IMR-90 (cell line): Measurements from ENCODE around the gene PCDHB12. TPM values are rescaled to one million over a fixed set of nuclear protein-coding genes. Genes with fewer than 3 reads are reported as not detected.
"Not testable (repeated sequence)": the region's sequence is repeated elsewhere in the genome, so short reads cannot be mapped to it uniquely, and the experiment has no call there.

ENCODE experiments used
- ATAC-seq: fragments of 200-7000 bp; cut with Tn5 transposase; 2 replicates; pipeline ENCODE4 v1.9.1; 2020; ENCODE audit warnings: low read depth, mild to moderate bottlenecking, moderate library complexity
- BruUV-seq: library from RNA; stranded (reverse); fragments of 400-500 nt; replicated peaks from 2 replicates; lab custom pipeline; 2021; lab: Mats Ljungman, UMichigan
- CTCF ChIA-PET: fragments of 300-600 bp; formaldehyde crosslinking; extraction: SDS; loops from one replicate; lab custom pipeline; 2021; ENCODE audit warnings: antibody characterized with exemption; lab: Yijun Ruan, JAX
- POLR2A ChIA-PET: fragments of 300-600 bp; sonication (Branson Sonifier 250); formaldehyde crosslinking; loops from one replicate; lab custom pipeline; 2022; ENCODE audit warnings: antibody characterized with exemption; ENCODE audit not compliant: unreplicated experiment; lab: Charles Lee
- DNase-seq: peaks from one replicate; pipeline ENCODE4 v3.0.0; 2013
- H2AFZ ChIP-seq: replicated peaks from 2 replicates; pipeline ENCODE3; 2013; ENCODE audit warnings: low read length, mild to moderate bottlenecking; ENCODE audit not compliant: poor library complexity
- H2AK5ac ChIP-seq: 2 replicates; pipeline ENCODE4 v1.6.1; 2013; ENCODE audit warnings: low read depth, low read length, inconsistent platforms
- H2AK9ac ChIP-seq: replicated peaks from 2 replicates; pipeline ENCODE3; 2013; ENCODE audit warnings: mild to moderate bottlenecking, low read depth, low read length, moderate library complexity; ENCODE audit not compliant: poor library complexity
- H2BK120ac ChIP-seq: 2 replicates; pipeline ENCODE4 v1.6.1; 2013; ENCODE audit warnings: low read depth, low read length, inconsistent platforms
- H2BK15ac ChIP-seq: 3 replicates; pipeline ENCODE4 v1.6.1; 2013; ENCODE audit warnings: low read depth, low read length, inconsistent platforms
- H2BK20ac ChIP-seq: 2 replicates; pipeline ENCODE4 v1.6.1; 2013; ENCODE audit warnings: low read depth, mild to moderate bottlenecking, inconsistent platforms, low read length, moderate library complexity
- H2BK5ac ChIP-seq: 2 replicates; pipeline ENCODE4 v1.6.1; 2013; ENCODE audit warnings: mild to moderate bottlenecking, low read depth, low read length, inconsistent platforms; ENCODE audit not compliant: poor library complexity, severe bottlenecking
- H3K14ac ChIP-seq: replicated peaks from 2 replicates; pipeline ENCODE4 v1.6.1; 2013; ENCODE audit warnings: low read depth, low read length, inconsistent platforms
- H3K18ac ChIP-seq: 2 replicates; pipeline ENCODE4 v1.6.1; 2013; ENCODE audit warnings: low read depth, low read length, control low read depth
- H3K23ac ChIP-seq: 2 replicates; pipeline ENCODE4 v1.6.1; 2013; ENCODE audit warnings: low read depth, low read length, inconsistent platforms
- H3K27ac ChIP-seq: 2 replicates; pipeline ENCODE4 v1.5.1; 2013; ENCODE audit warnings: mild to moderate bottlenecking, control low read depth, low read length; ENCODE audit not compliant: insufficient read depth
- H3K27me3 ChIP-seq: 2 replicates; pipeline ENCODE4 v1.6.1; 2013; ENCODE audit warnings: low read length; ENCODE audit not compliant: control insufficient read depth, insufficient read depth
- H3K36me3 ChIP-seq: 2 replicates; pipeline ENCODE4 v1.6.1; 2013; ENCODE audit warnings: low read length, mixed read lengths; ENCODE audit not compliant: control insufficient read depth, insufficient read depth
- H3K4ac ChIP-seq: 2 replicates; pipeline ENCODE4 v1.6.1; 2013; ENCODE audit warnings: low read depth, low read length, inconsistent platforms
- H3K4me1 ChIP-seq: 2 replicates; pipeline ENCODE4 v1.6.1; 2013; ENCODE audit warnings: low read length, mixed read lengths; ENCODE audit not compliant: control insufficient read depth, insufficient read depth
- H3K4me2 ChIP-seq: 2 replicates; pipeline ENCODE4 v1.6.1; 2013; ENCODE audit warnings: low read depth, mild to moderate bottlenecking, control low read depth, low read length, moderate library complexity
- H3K4me3 ChIP-seq: 2 replicates; pipeline ENCODE4 v1.5.1; 2013; ENCODE audit warnings: low read depth, mild to moderate bottlenecking, control low read depth, low read length, moderate library complexity; ENCODE audit not compliant: insufficient read depth
- H3K56ac ChIP-seq: 2 replicates; pipeline ENCODE4 v1.6.1; 2013; ENCODE audit warnings: low read length, inconsistent platforms; ENCODE audit not compliant: insufficient read depth; ENCODE audit errors: extremely low read depth
- H3K79me1 ChIP-seq, 2 experiments: 2 replicates each; pipeline ENCODE4 v1.6.1; 2013; ENCODE audit warnings: low read length in 2 of 2, inconsistent platforms in 1 of 2, low read depth in 1 of 2
- H3K9ac ChIP-seq: 2 replicates; pipeline ENCODE4 v1.6.1; 2013; ENCODE audit warnings: low read depth, low read length, control low read depth
- H3K9me1 ChIP-seq: 2 replicates; pipeline ENCODE4 v1.6.1; 2013; ENCODE audit warnings: low read length, inconsistent platforms; ENCODE audit not compliant: insufficient read depth
- H3K9me3 ChIP-seq: 2 replicates; pipeline ENCODE4 v1.6.1; 2013; ENCODE audit warnings: low read length; ENCODE audit not compliant: control insufficient read depth, insufficient read depth
- H4K20me1 ChIP-seq: 2 replicates; pipeline ENCODE4 v1.6.1; 2013; ENCODE audit warnings: low read length, inconsistent platforms; ENCODE audit not compliant: insufficient read depth
- H4K5ac ChIP-seq: 2 replicates; pipeline ENCODE4 v1.6.1; 2013; ENCODE audit warnings: mild to moderate bottlenecking, low read depth, low read length, control low read depth
- H4K8ac ChIP-seq, 2 experiments: 2 replicates each; pipeline ENCODE4 v1.6.1; 2013; ENCODE audit warnings: low read depth in 2 of 2, low read length in 2 of 2, control low read depth in 1 of 2, inconsistent platforms in 1 of 2
- H4K91ac ChIP-seq: 2 replicates; pipeline ENCODE4 v1.6.1; 2013; ENCODE audit warnings: low read depth, low read length, inconsistent platforms; ENCODE audit not compliant: insufficient read depth
- WGBS, 2 experiments: methylation state at CpG; one replicate each; pipeline versions ENCODE4 v1.1.5 to v1.1.7; 2013; ENCODE audit warnings: missing lambda C conversion rate in 2 of 2; ENCODE audit not compliant: insufficient read length in 1 of 2; ENCODE audit errors: extremely low coverage in 2 of 2; 5-methylcytosine and 5-hydroxymethylcytosine counted together
- dilution Hi-C: fragments of 300-500 bp; cut with HindIII; formaldehyde crosslinking; loops from one replicate; pipeline ENCODE4 v1.14.3; 2018; ENCODE audit warnings: low sequenced_read_pairs; ENCODE audit not compliant: unreplicated experiment
- in situ Hi-C: fragments of 300-500 bp; cut with MboI; formaldehyde crosslinking; loops from 3 replicates; pipeline ENCODE4 v1.14.3; 2019; ENCODE audit warnings: low sequenced_read_pairs, inconsistent platforms, mixed read lengths
- intact Hi-C: fragments of 100-400 bp; cut with micrococcal nuclease; formaldehyde crosslinking; loops from 2 replicates; pipeline ENCODE4 v1.10.0; 2022
- polyA plus RNA-seq, 3 experiments: library from polyadenylated mRNA; depleted of rRNA; stranded (reverse); fragments of >200 nt; gene quantifications; 2 replicates each; pipeline ENCODE4 v1.2.3, GENCODE V29; 2012; ENCODE audit warnings: low replicate concordance in 1 of 3
- total RNA-seq: library from RNA; depleted of rRNA; stranded (reverse); fragments of >200 nt; gene quantifications from 2 replicates; pipeline ENCODE4 v1.2.3, GENCODE V29; 2012

The PCDHB12 gene
- total and polyA plus RNA-seq, 2 of the 4 experiments (the other 2 are of a cell fraction), result 0.09 to 0.18 TPM

DNA sequence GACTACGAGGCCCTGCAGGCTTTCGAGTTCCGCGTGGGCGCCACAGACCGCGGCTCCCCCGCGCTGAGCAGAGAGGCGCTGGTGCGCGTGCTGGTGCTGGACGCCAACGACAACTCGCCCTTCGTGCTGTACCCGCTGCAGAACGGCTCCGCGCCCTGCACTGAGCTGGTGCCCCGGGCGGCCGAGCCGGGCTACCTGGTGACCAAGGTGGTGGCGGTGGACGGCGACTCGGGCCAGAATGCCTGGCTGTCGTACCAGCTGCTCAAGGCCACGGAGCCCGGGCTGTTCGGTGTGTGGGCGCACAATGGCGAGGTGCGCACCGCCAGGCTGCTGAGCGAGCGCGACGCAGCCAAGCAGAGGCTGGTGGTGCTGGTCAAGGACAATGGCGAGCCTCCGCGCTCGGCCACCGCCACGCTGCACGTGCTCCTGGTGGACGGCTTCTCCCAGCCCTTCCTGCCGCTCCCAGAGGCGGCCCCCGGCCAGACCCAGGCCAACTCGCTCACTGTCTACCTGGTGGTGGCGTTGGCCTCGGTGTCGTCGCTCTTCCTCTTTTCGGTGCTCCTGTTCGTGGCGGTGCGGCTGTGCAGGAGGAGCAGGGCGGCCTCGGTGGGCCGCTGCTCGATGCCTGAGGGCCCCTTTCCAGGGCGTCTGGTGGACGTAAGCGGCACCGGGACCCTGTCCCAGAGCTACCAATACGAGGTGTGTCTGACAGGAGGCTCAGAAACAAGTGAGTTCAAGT, 24.2 kb upstream of the PCDHB12 start:
- H2BK20ac ChIP-seq, H3K27ac ChIP-seq, H3K4me2 ChIP-seq, ATAC-seq, POLR2A ChIA-PET, H4K20me1 ChIP-seq, H2BK120ac ChIP-seq, H3K27me3 ChIP-seq, H4K5ac ChIP-seq, BruUV-seq, H2BK15ac ChIP-seq, H4K8ac ChIP-seq, H2AFZ ChIP-seq, DNase-seq, H3K9me1 ChIP-seq, H3K14ac ChIP-seq, intact Hi-C loops, H3K4ac ChIP-seq, H3K79me1 ChIP-seq, H3K4me3 ChIP-seq, H2AK9ac ChIP-seq, H2BK5ac ChIP-seq, H3K23ac ChIP-seq, H3K18ac ChIP-seq, H3K36me3 ChIP-seq, dilution Hi-C loops, H3K56ac ChIP-seq, H4K91ac ChIP-seq, CTCF ChIA-PET, in situ Hi-C loops, H2AK5ac ChIP-seq, H3K9ac ChIP-seq, H3K4me1 ChIP-seq: not testable (repeated sequence)
- peaks cover 25% of the 10 kb centered on the region; the same call in 1 of the 2 replicates for H3K9me3 ChIP-seq
- WGBS, 2 experiments, result 60% methylated on average over 1 of the region's 69 CpGs; no CpG with 5 or more reads in 1 of the 2 experiments
